GM19099 (cell line): Measurements from ENCODE around the gene TICRR.

Experiments used
- POLR2A ChIP-seq: IDR thresholded peaks from 3 replicates; pipeline ENCODE4 v1.6.1; 2011; ENCODE audit warnings: low read depth; ENCODE audit not compliant: insufficient read length; ENCODE audit errors: extremely low read depth

The TICRR gene

DNA sequence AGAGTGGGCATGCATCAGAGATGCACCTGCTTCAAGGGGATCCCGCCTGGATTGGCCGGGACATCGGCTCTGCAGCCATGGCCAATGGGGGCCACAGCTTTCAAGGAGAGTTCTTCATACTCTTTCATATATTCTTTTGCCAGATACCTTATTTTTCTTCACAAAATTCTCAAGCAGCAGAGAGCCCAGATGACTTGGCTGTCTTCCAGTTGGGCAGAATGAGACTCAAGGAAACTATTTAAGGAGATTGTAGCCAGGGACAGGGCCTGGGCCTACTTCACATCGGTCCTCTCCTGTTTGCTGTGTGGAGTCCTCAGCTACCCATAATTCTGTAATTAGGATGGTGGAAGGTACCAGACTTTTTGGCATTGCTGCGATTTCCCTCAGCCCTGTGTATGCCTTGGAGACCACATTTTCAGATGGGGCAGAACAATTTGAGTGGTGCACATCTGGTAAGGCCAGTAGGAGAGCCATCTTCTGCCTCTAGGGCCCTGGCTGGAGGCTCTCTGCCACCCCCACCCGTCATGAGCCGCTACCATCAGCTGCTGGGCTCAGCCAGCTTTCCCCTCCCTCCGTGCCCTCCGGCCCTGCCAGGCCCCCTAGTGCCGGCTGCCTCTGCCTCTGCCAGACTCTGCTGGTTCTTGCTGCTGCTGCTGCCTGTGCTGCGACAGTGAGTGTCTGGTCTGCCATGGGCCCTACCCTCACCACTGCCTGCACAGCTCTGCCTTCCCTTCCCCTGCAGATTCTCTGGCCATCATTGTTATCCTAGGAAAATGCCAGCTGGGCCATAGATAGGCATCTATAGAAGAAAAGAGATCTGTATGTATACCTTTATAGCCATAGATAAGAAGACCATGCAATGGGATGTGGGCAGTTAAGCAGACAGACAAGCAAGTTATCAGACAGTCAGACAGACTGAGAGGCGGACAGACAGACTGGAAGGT is 97.2 kb downstream of the TICRR start:
- TF ChIP-seq POLR2A = no peak

GRCh38 chr15:89673165-89673512 is 97.9 kb downstream of the TICRR start:
- no peak for TF ChIP-seq POLR2A

- TF ChIP-seq POLR2A = no peak
Measured at GRCh38 chr15:89674526-89674925, 99.3 kb downstream of the TICRR start.

DNA sequence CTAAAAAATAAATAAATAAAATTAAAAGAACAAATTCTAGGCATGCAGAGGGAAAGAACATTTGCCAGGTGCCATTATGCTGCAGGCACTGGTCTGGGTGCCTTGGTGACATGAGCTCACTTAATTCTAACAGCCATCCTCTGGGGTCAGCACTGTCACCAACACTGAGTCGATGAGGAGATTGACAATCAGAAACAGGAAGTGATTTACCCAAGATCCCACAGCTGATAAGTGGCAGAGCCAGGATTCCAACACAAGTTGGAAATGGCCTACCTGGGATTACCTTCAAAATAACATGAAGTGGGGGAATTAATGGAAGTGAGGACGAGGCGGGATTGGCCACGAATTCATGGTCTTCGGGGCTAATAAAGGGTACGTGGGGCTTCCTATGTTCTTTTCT is 100.3 kb downstream of the TICRR start:
- TF ChIP-seq POLR2A = no peak

- TF ChIP-seq POLR2A = no peak
Measured at GRCh38 chr15:89677381-89677780, 102.1 kb downstream of the TICRR start.
